Measurements from ENCODE around the gene IL17RC. TPM values are rescaled to one million over a fixed set of nuclear protein-coding genes. Genes with fewer than 3 reads are reported as not detected.
"Not testable (repeated sequence)": the region's sequence is repeated elsewhere in the genome, so short reads cannot be mapped to it uniquely, and the experiment has no call there.

IL17RC gene, protein sequence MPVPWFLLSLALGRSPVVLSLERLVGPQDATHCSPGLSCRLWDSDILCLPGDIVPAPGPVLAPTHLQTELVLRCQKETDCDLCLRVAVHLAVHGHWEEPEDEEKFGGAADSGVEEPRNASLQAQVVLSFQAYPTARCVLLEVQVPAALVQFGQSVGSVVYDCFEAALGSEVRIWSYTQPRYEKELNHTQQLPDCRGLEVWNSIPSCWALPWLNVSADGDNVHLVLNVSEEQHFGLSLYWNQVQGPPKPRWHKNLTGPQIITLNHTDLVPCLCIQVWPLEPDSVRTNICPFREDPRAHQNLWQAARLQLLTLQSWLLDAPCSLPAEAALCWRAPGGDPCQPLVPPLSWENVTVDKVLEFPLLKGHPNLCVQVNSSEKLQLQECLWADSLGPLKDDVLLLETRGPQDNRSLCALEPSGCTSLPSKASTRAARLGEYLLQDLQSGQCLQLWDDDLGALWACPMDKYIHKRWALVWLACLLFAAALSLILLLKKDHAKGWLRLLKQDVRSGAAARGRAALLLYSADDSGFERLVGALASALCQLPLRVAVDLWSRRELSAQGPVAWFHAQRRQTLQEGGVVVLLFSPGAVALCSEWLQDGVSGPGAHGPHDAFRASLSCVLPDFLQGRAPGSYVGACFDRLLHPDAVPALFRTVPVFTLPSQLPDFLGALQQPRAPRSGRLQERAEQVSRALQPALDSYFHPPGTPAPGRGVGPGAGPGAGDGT
- 32.8 and 42.8 TPM in 2 replicates for total RNA-seq

DNA sequence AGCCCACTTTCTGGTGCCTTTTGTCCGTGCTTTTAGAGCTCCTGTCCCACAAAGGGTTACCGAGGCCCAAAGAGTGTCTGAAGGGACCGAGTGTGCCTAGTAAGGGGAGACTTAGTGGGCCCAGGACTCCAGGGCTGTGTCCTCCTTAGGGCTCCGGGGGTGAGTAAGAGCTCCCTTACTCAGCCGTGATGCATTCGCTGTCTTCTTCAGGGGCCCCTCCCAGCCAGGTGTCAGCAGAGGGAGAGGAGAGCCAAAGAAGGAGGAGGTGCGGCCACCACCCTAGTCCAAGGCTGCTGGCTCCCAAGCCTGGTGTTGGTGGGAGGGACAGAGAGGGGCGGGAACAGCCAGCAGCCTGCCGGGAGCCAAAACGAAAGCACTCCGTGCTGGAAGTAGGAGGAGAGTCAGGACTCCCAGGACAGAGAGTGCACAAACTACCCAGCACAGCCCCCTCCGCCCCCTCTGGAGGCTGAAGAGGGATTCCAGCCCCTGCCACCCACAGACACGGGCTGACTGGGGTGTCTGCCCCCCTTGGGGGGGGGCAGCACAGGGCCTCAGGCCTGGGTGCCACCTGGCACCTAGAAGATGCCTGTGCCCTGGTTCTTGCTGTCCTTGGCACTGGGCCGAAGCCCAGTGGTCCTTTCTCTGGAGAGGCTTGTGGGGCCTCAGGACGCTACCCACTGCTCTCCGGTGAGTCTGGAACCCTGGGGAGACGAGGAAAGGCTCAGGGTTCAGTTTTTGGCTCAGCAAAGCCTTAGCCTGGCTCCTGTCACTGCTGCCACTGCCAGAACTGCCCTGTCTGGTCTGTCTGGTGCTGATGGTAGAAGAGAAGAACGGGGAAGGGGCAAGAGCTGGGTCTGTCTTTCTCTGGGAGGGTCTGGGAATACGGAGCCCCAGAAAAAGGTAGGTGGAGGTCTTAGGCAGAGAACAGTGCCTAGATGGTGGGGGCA, at the start of gene IL17RC:
Gene IL17RC (plus strand): TSS at position 365 of the 947 bp plus-strand sequence. CDS start 218 bp downstream, at position 583.
- TF ChIP-seq, protein P1, sequence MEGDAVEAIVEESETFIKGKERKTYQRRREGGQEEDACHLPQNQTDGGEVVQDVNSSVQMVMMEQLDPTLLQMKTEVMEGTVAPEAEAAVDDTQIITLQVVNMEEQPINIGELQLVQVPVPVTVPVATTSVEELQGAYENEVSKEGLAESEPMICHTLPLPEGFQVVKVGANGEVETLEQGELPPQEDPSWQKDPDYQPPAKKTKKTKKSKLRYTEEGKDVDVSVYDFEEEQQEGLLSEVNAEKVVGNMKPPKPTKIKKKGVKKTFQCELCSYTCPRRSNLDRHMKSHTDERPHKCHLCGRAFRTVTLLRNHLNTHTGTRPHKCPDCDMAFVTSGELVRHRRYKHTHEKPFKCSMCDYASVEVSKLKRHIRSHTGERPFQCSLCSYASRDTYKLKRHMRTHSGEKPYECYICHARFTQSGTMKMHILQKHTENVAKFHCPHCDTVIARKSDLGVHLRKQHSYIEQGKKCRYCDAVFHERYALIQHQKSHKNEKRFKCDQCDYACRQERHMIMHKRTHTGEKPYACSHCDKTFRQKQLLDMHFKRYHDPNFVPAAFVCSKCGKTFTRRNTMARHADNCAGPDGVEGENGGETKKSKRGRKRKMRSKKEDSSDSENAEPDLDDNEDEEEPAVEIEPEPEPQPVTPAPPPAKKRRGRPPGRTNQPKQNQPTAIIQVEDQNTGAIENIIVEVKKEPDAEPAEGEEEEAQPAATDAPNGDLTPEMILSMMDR (IDR thresholded peaks at IDR 0.05; ENCODE audit: insufficient read depth, low read depth, low read length): peak; percentile 3
- H3K4me3 ChIP-seq (ENCODE audit: low read depth, low read length): peak within 1 kb of the TSS; percentile 73
- peak; percentile 89 for DNase-seq (ENCODE audit: low read depth)

DNA sequence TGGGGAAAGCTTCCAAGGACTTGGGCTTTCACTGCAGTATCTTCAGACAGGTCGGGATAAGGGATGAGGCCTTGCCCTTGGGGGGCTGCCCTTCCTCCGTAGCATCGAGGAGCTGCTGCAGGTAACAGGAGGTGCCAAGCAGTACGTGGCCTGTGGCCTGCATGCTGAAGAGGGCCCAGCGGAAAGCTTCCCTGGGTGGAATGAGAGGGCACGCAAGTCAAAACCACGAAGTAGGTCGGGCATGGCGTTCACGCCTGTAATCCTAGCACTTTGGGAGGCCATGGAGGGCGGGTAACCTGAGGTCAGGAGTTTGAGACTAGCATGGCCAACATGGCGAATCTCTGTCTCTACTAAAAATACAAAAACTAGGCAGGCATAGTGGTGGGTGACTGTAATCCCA, 49.8 kb upstream of the IL17RC start:
- TF ChIP-seq, protein P1 (IDR thresholded peaks at IDR 0.05; ENCODE audit: insufficient read depth, low read depth, low read length): no peak

DNA sequence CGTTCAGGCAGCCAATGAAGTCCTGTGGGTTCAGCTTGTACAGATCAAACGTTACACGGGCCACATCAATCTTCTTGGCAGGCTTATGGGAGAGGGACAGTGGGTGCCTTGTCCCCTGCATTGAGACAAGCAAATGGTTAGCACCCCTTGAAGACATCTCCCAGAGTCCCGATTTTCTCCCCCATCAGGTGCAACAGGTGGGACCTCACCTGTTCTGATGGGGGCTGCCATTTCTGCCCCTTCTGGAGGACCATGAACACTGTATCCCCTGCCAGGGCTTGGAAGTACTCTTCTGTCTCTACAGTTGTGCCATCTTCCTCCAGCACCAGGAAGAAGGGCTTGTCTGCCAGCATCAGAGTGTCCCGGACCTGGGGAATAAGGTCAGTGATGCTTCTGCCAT, 46.9 kb upstream of the IL17RC start:
- DNase-seq (ENCODE audit: low read depth): no peak
- H3K4me3 ChIP-seq (ENCODE audit: low read depth, low read length): no peak overlapping the region
- TF ChIP-seq, protein P1 (IDR thresholded peaks at IDR 0.05; ENCODE audit: insufficient read depth, low read depth, low read length): no peak

More for the DNA sequence above, 49.8 kb upstream of the IL17RC start:
- H3K4me3 ChIP-seq (ENCODE audit: low read depth, low read length): no peak overlapping the region
- DNase-seq (ENCODE audit: low read depth): no peak

DNA sequence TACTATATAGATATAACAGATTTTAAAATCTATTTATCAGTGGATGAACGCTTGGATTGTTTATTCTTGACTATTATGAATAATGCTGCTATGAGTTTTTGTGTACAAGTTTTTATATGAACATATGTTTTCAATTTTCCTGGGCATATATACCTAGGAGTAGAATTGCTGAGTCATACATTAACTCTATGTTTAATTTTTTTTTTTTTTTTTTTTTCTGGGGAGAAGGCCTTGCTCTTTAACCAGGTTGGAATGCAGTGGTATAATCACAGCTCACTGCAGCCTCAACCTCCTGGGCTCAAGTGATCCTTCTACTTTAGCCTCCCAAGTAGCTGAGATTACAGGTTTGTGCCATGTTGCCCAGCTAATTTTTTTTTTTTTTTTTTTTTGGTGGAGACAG, 45.9 kb upstream of the IL17RC start:
- peak; percentile 77 for DNase-seq (ENCODE audit: low read depth)
- TF ChIP-seq, protein P1 (IDR thresholded peaks at IDR 0.05; ENCODE audit: insufficient read depth, low read depth, low read length): no peak
- no peak overlapping the region for H3K4me3 ChIP-seq (ENCODE audit: low read depth, low read length)

DNA sequence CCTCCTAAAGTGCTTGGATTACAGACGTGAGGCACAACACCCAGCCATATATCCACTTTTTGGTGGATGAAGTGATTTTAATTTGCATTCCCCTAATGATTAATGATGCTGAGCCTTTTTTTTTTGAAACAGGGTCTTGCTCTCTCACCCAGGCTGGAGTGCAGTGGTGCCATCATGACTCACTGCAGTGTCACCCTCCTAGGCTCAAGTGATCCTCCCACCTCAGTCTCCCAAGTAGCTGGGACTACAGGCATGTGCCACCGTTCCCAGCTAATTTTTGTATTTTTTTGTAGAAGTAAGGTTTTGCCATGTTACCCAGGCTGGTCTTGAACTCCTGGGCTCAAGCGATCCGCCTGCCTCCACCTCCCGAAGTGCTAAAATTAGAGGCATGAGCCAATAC, 44.8 kb upstream of the IL17RC start:
- DNase-seq (ENCODE audit: low read depth); H3K4me3 ChIP-seq (ENCODE audit: low read depth, low read length): not testable (repeated sequence)

DNA sequence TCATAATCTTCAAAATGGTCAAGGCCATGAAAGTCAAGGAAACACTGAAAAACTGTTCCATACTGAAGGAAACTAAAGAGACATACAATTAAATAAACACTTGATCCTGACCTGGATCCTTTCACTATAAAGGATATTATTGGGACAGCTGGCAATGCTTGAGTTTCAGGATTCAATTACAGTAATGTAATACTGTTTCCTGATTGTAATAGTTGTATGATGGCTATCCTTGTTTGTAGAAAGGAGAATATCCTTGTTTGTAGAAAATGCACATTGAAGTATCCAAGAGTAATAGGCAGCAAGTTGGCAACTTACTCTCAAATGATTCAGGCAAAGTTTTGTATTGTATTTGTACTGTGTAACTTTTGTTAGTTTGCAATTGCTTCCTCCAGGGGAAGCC, 41.5 kb upstream of the IL17RC start:
- TF ChIP-seq, protein P1 (IDR thresholded peaks at IDR 0.05; ENCODE audit: insufficient read depth, low read depth, low read length): no peak
- no peak for DNase-seq (ENCODE audit: low read depth)
- no peak overlapping the region for H3K4me3 ChIP-seq (ENCODE audit: low read depth, low read length)

DNA sequence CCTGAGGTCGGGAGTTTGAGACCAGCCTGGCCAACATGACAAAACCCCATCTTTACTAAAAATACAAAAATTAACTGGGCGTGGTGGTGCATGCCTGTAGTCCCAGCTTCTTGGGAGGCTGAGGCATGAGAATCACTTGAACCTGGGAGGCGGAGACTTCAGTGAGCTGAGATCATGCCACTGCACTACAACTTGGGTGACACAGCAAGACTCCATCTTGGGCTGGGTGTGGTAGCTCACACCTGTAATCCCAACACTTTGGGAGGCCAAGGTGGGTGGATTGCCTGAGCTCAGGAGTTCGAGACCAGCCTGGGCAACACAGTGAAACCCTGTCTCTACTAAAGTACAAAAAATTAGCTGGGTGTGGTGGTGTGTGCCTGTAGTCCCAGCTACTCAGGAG, 40.6 kb upstream of the IL17RC start:
- not testable (repeated sequence) for H3K4me3 ChIP-seq (ENCODE audit: low read depth, low read length); DNase-seq (ENCODE audit: low read depth)

All from fibroblast of villous mesenchyme (primary cell).